GF-D8 (cell line): ENCODE results near the gene GPX4.
A peak's percentile ranks its signal among the peaks of the same experiment; 100 is the strongest.

ENCODE experiments used
- DNase-seq: peaks from one replicate; lab custom pipeline; 2025; lab: John Stamatoyannopoulos, UW

Gene GPX4

DNA sequence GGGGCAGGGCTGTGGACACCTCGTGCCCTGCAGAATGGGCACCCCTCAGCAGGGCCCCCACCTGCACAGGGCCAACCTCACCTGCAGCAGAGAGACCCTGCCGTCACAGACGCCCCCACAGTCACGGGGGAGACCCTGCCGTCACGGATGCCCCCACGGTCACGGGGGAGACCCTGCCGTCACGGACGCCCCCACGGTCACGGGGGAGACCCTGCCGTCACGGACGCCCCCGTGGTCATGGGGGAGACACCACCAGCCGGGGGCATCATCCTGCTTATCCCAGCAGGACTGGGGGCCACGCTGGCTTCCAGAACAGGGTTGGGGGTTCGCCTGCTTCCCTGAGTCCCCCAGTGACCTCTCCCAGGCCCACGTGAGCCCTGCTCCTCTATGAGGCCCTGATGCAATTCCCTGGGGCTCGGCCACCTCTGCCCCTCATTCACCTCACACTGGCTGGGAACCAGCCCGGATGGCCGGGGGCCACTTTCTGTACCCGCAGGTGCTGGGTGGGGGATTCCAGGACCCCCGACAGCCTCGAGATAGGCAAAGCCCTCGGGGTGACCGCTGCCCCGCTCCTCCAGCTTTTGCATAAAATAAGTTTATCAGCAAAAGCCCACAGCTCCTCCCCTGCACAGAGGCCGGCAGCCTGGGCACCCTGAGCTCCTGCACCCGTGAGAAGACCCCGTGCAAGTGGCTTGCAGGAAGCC is 46.7 kb downstream of the GPX4 start:
- no peak for DNase-seq

DNA sequence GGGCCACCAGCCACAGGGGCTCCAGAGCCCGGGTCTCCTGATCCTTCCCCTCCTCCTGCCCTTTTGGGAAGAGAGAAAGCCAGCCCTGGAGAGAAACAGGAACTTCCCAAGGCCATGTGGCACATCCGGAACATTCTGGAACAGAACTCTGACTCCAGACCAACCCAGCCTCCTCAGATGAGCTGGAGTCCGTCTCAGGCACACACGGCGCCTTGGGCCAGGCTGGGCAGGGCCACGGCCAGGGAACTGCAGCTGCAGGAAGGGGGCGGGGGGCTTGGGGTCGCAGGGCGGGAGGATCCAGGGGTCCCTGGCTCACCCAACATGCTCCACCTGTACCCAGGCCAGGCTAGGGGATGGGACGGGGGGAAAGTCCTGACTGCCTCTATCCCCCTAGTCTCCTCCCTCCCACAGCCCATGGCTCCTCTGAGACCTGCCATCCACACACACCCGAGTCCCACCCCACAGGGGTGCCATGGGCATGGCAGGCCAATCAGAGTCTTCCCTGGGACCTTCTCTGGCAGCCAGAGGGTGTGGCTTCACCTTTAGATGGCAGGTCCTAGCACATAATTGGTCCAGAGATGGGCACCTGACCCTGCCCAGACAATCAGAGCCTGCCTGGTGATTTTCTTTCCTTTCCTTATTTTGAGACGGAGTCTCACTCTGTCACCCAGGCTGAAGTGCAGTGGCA is 47.4 kb downstream of the GPX4 start:
- no peak for DNase-seq

DNA sequence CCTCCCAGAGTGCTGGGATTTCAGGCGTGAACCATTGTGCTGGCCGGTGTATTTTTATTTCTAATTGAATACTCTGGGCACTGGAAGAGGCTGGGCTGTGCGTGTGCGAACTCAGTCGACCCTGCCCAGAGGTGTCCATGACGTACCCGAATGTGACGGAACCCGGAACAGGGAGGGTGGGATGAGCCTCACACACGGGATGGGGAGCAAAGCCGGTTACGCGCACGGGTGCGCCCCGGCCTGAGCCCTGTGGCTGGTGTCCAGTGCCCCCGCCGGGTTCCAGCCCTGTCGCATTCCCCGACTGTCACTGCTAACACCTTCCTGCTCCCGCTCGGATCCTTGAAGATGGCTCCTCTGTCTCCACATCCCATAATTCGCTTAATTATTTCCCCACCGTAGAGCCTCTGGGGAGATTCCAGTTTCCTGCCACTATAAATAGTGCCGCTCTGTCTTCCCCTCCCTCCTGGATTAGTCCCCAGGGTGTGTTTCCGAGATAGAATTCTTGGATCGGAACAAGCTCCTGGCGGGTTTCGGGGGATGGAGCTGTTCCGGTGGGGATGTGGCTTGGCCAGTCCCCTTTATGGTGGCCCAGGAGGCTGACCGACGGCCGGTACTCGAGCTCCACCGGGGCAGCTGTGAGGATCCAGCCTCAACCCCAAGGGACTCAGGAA is 48.3 kb downstream of the GPX4 start:
- DNase-seq = no peak

DNA sequence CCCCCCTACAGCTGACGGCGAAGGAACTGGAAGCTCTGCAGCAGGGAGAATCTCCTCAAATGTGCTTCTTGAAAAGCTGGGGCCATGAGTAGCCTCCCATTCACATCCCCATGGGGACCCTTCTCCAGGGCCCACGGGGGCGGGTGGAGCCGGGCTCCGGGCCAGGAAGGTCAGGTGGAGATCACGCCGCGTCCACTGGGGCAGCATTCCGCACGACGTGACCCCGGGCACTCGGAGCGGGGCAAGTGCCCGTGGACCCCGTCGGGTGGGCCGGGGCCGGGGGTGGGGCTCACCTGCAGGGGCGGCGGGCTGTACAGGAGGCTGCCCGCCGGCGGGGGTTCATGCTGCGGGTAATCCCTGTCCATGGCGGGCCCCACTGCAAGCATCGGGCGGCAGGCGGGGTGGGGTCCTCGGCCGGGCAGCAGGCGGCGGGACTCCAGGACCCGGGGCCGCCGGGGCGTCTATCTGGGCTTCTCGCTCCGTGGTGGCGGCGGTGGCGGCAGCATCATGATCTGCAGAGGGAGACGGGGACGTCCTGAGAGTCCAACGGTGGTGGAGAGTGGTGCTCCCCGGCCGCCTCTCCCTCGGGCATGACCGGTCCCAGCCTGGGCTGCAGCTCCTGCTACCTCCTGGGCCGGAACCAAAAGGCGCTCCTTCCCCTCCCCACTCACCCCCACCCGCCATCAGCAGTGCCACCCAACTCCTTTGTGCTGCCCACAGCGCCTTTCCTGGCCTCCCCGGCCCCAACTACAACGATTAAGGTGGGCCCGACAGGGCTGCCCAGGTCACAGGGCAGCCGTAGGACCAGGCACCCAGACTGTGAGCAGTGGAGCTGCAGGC is 50.3 kb downstream of the GPX4 start:
- DNase-seq = no peak

DNA sequence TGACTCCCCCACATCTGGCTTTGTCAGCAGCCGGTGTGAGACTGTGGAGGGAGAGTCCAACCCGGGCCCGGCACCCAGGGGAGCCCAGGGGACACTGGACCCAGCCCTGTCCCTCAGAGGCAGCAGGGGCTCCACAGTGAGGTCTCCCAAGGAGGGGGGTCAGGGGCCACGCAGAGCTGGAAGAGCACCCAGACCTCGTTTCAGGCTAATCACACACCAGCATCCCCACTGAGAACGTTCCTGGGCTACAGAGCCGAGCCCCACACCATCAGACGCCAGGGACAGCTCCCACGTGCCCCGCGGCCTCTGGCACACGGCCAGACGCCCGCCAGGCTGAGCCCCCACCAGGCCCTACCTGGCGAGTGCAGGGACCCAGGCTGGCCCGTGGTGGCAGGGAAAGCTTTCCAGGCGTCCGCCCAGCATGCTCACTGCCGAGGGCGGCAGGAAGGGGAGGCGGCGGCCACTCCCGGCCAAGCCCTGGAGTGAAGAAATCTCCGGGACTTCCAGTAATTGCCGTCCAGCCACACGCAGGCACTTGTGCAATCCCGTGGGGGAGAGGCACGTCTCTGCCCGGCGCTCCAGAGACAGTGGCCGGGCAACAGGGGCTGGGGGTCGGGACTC is 51.0 kb downstream of the GPX4 start:
- DNase-seq = peak; percentile 39

DNA sequence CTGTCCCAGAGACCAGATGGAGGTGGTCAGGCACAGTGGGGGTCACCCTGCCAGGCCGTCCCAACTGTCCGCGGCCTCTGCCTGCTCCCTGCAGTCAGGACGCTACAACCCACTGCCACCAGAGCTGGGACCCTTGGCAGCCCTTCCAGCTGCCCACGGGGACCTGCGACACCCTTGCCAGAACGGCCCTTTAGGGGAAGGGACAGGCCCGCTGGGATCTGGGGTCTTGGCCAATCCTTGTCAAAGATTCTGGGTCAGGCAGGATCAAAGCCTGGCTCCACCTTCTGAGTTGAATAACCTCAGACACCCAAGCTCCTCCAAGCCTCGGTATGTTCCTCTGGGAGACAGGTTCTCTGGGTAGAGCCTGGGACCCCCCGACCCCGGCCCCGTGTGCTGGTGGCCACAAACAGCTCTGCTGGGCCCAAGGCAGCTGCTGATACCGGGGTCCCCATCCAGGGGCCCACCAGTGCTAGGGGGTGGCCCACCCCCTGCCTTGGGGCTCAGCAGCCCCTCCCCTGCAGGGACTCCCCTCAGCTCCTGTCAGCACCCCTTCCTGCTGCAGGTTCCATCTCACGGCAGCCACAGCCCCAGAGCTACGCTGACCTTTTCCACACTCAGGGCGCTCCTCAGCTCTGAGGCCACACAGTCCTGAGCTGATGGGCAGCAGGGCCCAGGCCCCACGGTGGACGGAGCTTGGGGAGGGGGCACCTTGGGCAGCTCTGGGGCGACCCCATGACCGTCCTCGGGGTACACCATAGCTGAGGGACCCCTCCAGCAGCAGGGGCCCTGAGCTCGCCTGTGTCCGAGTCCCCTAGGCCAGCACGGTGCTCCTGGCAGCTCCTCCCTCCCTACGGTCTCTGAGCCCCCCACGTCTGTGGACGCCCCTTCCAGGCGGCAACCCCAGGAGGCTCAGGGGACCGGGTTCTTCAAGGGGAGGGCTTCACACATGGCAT is 51.8 kb downstream of the GPX4 start:
- DNase-seq = no peak
